B cell (primary cell): ENCODE results near the gene GCNT2. TPM values are rescaled to one million over a fixed set of nuclear protein-coding genes. Genes with fewer than 3 reads are reported as not detected.

Experiments used
- ATAC-seq: fragments of 200-7000 bp; cut with Tn5 transposase; one replicate; pipeline ENCODE4 v1.10.0; 2021; ENCODE audit warnings: low read depth, mild to moderate bottlenecking, moderate number of reproducible peaks, moderate library complexity
- CTCF ChIA-PET: fragments of 350-600 bp; sonication (Branson Sonifier 250); formaldehyde crosslinking; loops from one replicate; lab custom pipeline; 2021; ENCODE audit warnings: antibody characterized with exemption, inconsistent platforms; lab: Charles Lee
- POLR2A ChIA-PET: fragments of 350-600 bp; sonication (Branson Sonifier 250); formaldehyde crosslinking; loops from one replicate; lab custom pipeline; 2021; ENCODE audit warnings: antibody characterized with exemption; lab: Charles Lee
- DNase-seq: peaks from one replicate; pipeline ENCODE4 v3.0.0; 2013
- H2AFZ ChIP-seq: 2 replicates; pipeline ENCODE4 v1.6.1; 2012; ENCODE audit warnings: mild to moderate bottlenecking, low read depth, low read length; ENCODE audit not compliant: insufficient read depth, poor library complexity, severe bottlenecking
- H3K27ac ChIP-seq, 2 donors: 1 replicate in 1 of 2; 2 replicates in 1 of 2; pipeline ENCODE4 v1.5.1; 2012 to 2013; ENCODE audit warnings: low read length in 2 of 2, mild to moderate bottlenecking in 2 of 2, moderate library complexity in 1 of 2
- H3K27me3 ChIP-seq, 4 experiments: fragments of 200-600 bp in 1 of 4; sonication (generic) in 1 of 4; replicated peaks in 1 of 4; 1 replicate in 2 of 4; 2 replicates in 2 of 4; pipeline versions ENCODE4 v1.6.1 to v1.7.0; 2013 to 2016; ENCODE audit warnings: low read length in 3 of 4, mild to moderate bottlenecking in 2 of 4, mixed read lengths in 1 of 4, moderate library complexity in 1 of 4; ENCODE audit not compliant: insufficient read depth in 4 of 4, control insufficient read depth in 3 of 4; ENCODE audit errors: control extremely low read depth in 1 of 4
- H3K36me3 ChIP-seq, 2 experiments: replicated peaks in 1 of 2; 1 replicate in 1 of 2; 2 replicates in 1 of 2; pipeline versions ENCODE4 v1.6.1 to v1.7.1; 2013; ENCODE audit warnings: low read length in 1 of 2; ENCODE audit not compliant: insufficient read depth in 2 of 2, control insufficient read depth in 1 of 2; ENCODE audit errors: control extremely low read depth in 1 of 2, extremely low read depth in 1 of 2
- H3K4me1 ChIP-seq, 2 donors: fragments of 200-600 bp in 1 of 2; sonication (generic) in 1 of 2; 1 replicate in 1 of 2; 2 replicates in 1 of 2; pipeline versions ENCODE4 v1.5.1 to v1.6.1; 2013 to 2017; ENCODE audit warnings: low read length in 2 of 2; ENCODE audit not compliant: control insufficient read depth in 2 of 2, insufficient read depth in 2 of 2
- H3K4me2 ChIP-seq: replicated peaks from 2 replicates; pipeline ENCODE3; 2012; ENCODE audit warnings: mild to moderate bottlenecking, low read depth, low read length; ENCODE audit not compliant: poor library complexity, severe bottlenecking
- H3K4me3 ChIP-seq, 5 experiments: fragments of 200-600 bp in 1 of 5; sonication (generic) in 1 of 5; 1 replicate in 3 of 5; 2 replicates in 2 of 5; pipeline versions ENCODE4 v1.5.1 to v1.7.0; 2011 to 2016; ENCODE audit warnings: low read length in 4 of 5, mild to moderate bottlenecking in 4 of 5, low read depth in 2 of 5, control low read depth in 1 of 5, moderate library complexity in 1 of 5; ENCODE audit not compliant: insufficient read depth in 1 of 5; ENCODE audit errors: control extremely low read depth in 1 of 5, extremely low read depth in 1 of 5
- H3K79me2 ChIP-seq: fragments of 200-600 bp; sonication (generic); one replicate; pipeline ENCODE4 v1.6.0; 2016; ENCODE audit warnings: low read length; ENCODE audit not compliant: control insufficient read depth, insufficient read depth
- H3K9ac ChIP-seq: fragments of 200-600 bp; sonication (generic); 2 replicates; pipeline ENCODE4 v1.6.1; 2017; ENCODE audit warnings: mild to moderate bottlenecking, low read length, moderate library complexity
- H3K9me3 ChIP-seq, 3 donors: one replicate each; pipeline versions ENCODE4 v1.6.1 to v1.7.1; 2013; ENCODE audit warnings: low read length in 2 of 3; ENCODE audit not compliant: control insufficient read depth in 2 of 3, insufficient read depth in 1 of 3; ENCODE audit errors: control extremely low read depth in 1 of 3
- H4K20me1 ChIP-seq: 2 replicates; pipeline ENCODE4 v1.6.0; 2012; ENCODE audit warnings: mild to moderate bottlenecking, low read length; ENCODE audit not compliant: insufficient read depth, control insufficient read depth, poor library complexity, severe bottlenecking
- H3K27ac Mint-ChIP-seq: one replicate; pipeline ENCODE4 v1.8.0; 2021; ENCODE audit warnings: mixed read lengths
- H3K27me3 Mint-ChIP-seq: one replicate; pipeline ENCODE4 v1.8.0; 2021; ENCODE audit warnings: mixed read lengths
- H3K4me1 Mint-ChIP-seq: one replicate; pipeline ENCODE4 v1.8.0; 2021; ENCODE audit warnings: mixed read lengths
- H3K4me3 Mint-ChIP-seq: one replicate; pipeline ENCODE4 v1.8.0; 2021; ENCODE audit warnings: mixed read lengths
- H3K9me3 Mint-ChIP-seq: one replicate; pipeline ENCODE4 v1.8.0; 2022; ENCODE audit warnings: mixed read lengths; ENCODE audit not compliant: insufficient read depth
- CTCF ChIP-seq: fragments of 200-600 bp; IDR thresholded peaks from one replicate; pipeline ENCODE4 v1.8.0; 2022; ENCODE audit warnings: antibody characterized with exemption, mild to moderate bottlenecking
- EZH2 ChIP-seq: IDR thresholded peaks from 2 replicates; pipeline ENCODE4 v1.6.1; 2012; ENCODE audit warnings: borderline replicate concordance, low read depth, mild to moderate bottlenecking, moderate library complexity, low read length; ENCODE audit not compliant: insufficient read depth, poor library complexity, severe bottlenecking
- WGBS: methylation state at CpG from one replicate; pipeline ENCODE4 v1.1.5; 2013; ENCODE audit warnings: missing lambda C conversion rate; ENCODE audit not compliant: insufficient coverage; 5-methylcytosine and 5-hydroxymethylcytosine counted together
- intact Hi-C: fragments of 100-400 bp; cut with micrococcal nuclease; formaldehyde crosslinking; loops from one replicate; pipeline ENCODE4 v1.10.0; 2022
- polyA plus RNA-seq: library from polyadenylated mRNA; depleted of rRNA; stranded (reverse); fragments of >200 nt; gene quantifications from 2 replicates; pipeline ENCODE4 v1.2.3, GENCODE V29; 2012
- total RNA-seq, 2 donors: library from RNA; stranded (reverse); fragments of 120-200 nt in 1 of 2; gene quantifications; 1 replicate in 1 of 2; 2 replicates in 1 of 2; pipeline versions ENCODE4 v1.2.3 to v1.2.4, GENCODE V29; 2013 to 2022

GCNT2 gene
- total and polyA plus RNA-seq, 2 donors (not counting 1 experiment from before 2014, with no cell fraction given), result 6.8 to 32.1 TPM

- no peak for DNase-seq
- H3K9me3 ChIP-seq, result peaks cover 0 to 4% (median 0%) of the 10 kb centered on the region in 3 donors
- no peak overlapping the region for H2AFZ ChIP-seq
- no peak overlapping the region for H3K4me2 ChIP-seq
- Mint-ChIP-seq H3K9me3 (no peaks in the 10 kb centered on the region), H3K4me1 (no peaks in the 10 kb centered on the region), H3K4me3 (no peak overlapping the region), H3K27ac (no peak overlapping the region), H3K27me3 (peaks cover 19% of the 10 kb centered on the region)
- no peak for ATAC-seq
- ChIA-PET POLR2A (no interaction called here), CTCF (interaction anchor here (1.2 to 6.6 kb wide), 4 partner anchors 9 to 587 kb away, joined by 3 to 128 read pairs (median 32); no protein-coding TSS in a partner anchor)
- H3K4me1 ChIP-seq, result no peaks in the 10 kb centered on the region
- no peaks in the 10 kb centered on the region for H3K79me2 ChIP-seq
- no peaks in the 10 kb centered on the region for H3K36me3 ChIP-seq
- H3K27me3 ChIP-seq, result no peaks in the 10 kb centered on the region
- no peaks in the 10 kb centered on the region for H4K20me1 ChIP-seq
- WGBS, result 97% methylated on average over 46 of the region's 46 CpGs
- no peak for TF ChIP-seq EZH2
- TF ChIP-seq CTCF, result no peak
- no peak overlapping the region for H3K27ac ChIP-seq
- H3K9ac ChIP-seq, result no peak overlapping the region
- intact Hi-C loops, result no loop called here
- H3K4me3 ChIP-seq, result no peak overlapping the region
Observed at GRCh38 chr6:10482636-10483257, 38.4 kb upstream of the GCNT2 start.

DNA sequence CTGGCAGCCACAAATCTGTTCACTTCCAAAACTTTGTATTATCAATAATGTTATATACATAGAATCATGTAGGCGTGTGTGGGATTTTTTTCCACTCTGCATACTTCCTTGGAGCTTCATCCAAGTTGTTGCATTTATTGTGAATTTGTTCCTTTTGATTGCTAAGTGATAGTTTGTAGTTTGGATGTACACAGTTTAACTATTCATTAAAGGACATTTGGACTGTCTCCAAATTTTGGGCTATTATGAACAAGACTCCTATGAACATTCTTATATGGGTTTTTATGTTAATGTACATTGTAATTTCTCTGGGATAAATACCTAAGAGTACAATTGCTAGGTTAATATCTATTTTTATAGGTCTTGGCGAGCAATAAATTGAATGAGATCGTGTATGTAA, 36.2 kb upstream of the GCNT2 start:
- Mint-ChIP-seq H3K27me3 (peaks cover 26% of the 10 kb centered on the region), H3K4me3 (no peak overlapping the region), H3K4me1 (no peaks in the 10 kb centered on the region), H3K27ac (no peak overlapping the region), H3K9me3 (no peaks in the 10 kb centered on the region)
- no peak overlapping the region for H3K9ac ChIP-seq
- no peak overlapping the region for H2AFZ ChIP-seq
- no peaks in the 10 kb centered on the region for H3K4me1 ChIP-seq
- no CpG with 5 or more reads among the region's 3 CpGs for WGBS
- no peak overlapping the region for H3K4me3 ChIP-seq
- no peaks in the 10 kb centered on the region for H4K20me1 ChIP-seq
- no peak for ATAC-seq
- intact Hi-C loops, result no loop called here
- no peaks in the 10 kb centered on the region for H3K36me3 ChIP-seq
- DNase-seq, result no peak
- no peaks in the 10 kb centered on the region for H3K27me3 ChIP-seq
- no peaks in the 10 kb centered on the region for H3K79me2 ChIP-seq
- H3K4me2 ChIP-seq, result no peak overlapping the region
- peaks cover 0 to 4% (median 0%) of the 10 kb centered on the region in 3 donors for H3K9me3 ChIP-seq
- ChIA-PET POLR2A (no interaction called here), CTCF (interaction anchor here (1.7 kb wide), 1 partner anchor 317 kb away, joined by 5 read pairs; no protein-coding TSS in a partner anchor)
- TF ChIP-seq EZH2, result no peak
- TF ChIP-seq CTCF, result no peak
- no peak overlapping the region for H3K27ac ChIP-seq
